HTR-8/SVneo (cell line): ENCODE results near the gene ADPRHL1.
"Not testable (repeated sequence)": the region's sequence is repeated elsewhere in the genome, so short reads cannot be mapped to it uniquely, and the experiment has no call there.

Source experiments
- DNase-seq: peaks from one replicate; pipeline ENCODE4 v3.0.0; 2011; ENCODE audit warnings: low spot score, mixed read lengths; ENCODE audit not compliant: insufficient read length
- FAIRE-seq: peaks from 2 replicates; lab custom pipeline; 2011; peaks lifted over from hg19 to GRCh38; lab: Jason Lieb, UNC

Gene ADPRHL1

GRCh38 chr13:113437408-113438010, 15.8 kb downstream of the ADPRHL1 start:
- FAIRE-seq (no peak), DNase-seq (no peak)

- DNase-seq = not testable (repeated sequence)
These were observed 16.4 kb downstream of the ADPRHL1 start for GRCh38 chr13:113436866-113437265.

GRCh38 chr13:113435907-113436306, 17.4 kb downstream of the ADPRHL1 start:
- not testable (repeated sequence) for FAIRE-seq, DNase-seq

More at GRCh38 chr13:113436866-113437265, 16.4 kb downstream of the ADPRHL1 start:
- FAIRE-seq = not testable (repeated sequence)

- DNase-seq (no peak), FAIRE-seq (no peak)
These were observed 19.8 kb downstream of the ADPRHL1 start for GRCh38 chr13:113433391-113433916.

GRCh38 chr13:113432506-113433270, 20.6 kb downstream of the ADPRHL1 start:
- DNase-seq = no peak
- no peak for FAIRE-seq

- no peak for DNase-seq
- FAIRE-seq = no peak
These were observed 22.1 kb downstream of the ADPRHL1 start for GRCh38 chr13:113431171-113431570.

- FAIRE-seq (no peak), DNase-seq (no peak)
These were observed 22.7 kb downstream of the ADPRHL1 start for GRCh38 chr13:113430378-113431110.

GRCh38 chr13:113429608-113429985, 23.7 kb downstream of the ADPRHL1 start:
- DNase-seq = no peak
- FAIRE-seq = no peak

- no peak for FAIRE-seq
- no peak for DNase-seq
These were observed 24.2 kb downstream of the ADPRHL1 start for GRCh38 chr13:113428871-113429607.

- DNase-seq = no peak
- no peak for FAIRE-seq
These were observed 24.8 kb downstream of the ADPRHL1 start for GRCh38 chr13:113428469-113428865.

GRCh38 chr13:113427562-113428468, 25.5 kb downstream of the ADPRHL1 start:
- no peak for DNase-seq
- no peak for FAIRE-seq

GRCh38 chr13:113426591-113426986, 26.7 kb downstream of the ADPRHL1 start:
- DNase-seq (no peak), FAIRE-seq (no peak)

- DNase-seq = no peak
- FAIRE-seq = no peak
These were observed 27.2 kb downstream of the ADPRHL1 start for GRCh38 chr13:113425941-113426590.

GRCh38 chr13:113423520-113424163, 29.6 kb downstream of the ADPRHL1 start:
- no peak for DNase-seq
- no peak for FAIRE-seq

GRCh38 chr13:113422807-113423519, 30.3 kb downstream of the ADPRHL1 start:
- DNase-seq (no peak), FAIRE-seq (no peak)

- no peak for FAIRE-seq
- no peak for DNase-seq
These were observed 31.5 kb downstream of the ADPRHL1 start for GRCh38 chr13:113421673-113422270.
